Hematopoietic multipotent progenitor cell (in vitro differentiated cells): ENCODE results near the gene MAN2B2. TPM values are rescaled to one million over a fixed set of nuclear protein-coding genes. Genes with fewer than 3 reads are reported as not detected.
"Not testable (repeated sequence)": the region's sequence is repeated elsewhere in the genome, so short reads cannot be mapped to it uniquely, and the experiment has no call there.

Source experiments
- DNase-seq, 3 donors: peaks; one replicate each; pipeline ENCODE4 v3.0.0-alpha.2; 2011 to 2015; ENCODE audit warnings: low read depth in 2 of 3, low spot score in 2 of 3
- total RNA-seq: library from RNA; depleted of rRNA; stranded (reverse); fragments of >200 nt; gene quantifications from one replicate; pipeline ENCODE4 v1.2.3, GENCODE V29; 2012

The MAN2B2 gene
- total RNA-seq, 1 donor, result 39.6 TPM

DNA sequence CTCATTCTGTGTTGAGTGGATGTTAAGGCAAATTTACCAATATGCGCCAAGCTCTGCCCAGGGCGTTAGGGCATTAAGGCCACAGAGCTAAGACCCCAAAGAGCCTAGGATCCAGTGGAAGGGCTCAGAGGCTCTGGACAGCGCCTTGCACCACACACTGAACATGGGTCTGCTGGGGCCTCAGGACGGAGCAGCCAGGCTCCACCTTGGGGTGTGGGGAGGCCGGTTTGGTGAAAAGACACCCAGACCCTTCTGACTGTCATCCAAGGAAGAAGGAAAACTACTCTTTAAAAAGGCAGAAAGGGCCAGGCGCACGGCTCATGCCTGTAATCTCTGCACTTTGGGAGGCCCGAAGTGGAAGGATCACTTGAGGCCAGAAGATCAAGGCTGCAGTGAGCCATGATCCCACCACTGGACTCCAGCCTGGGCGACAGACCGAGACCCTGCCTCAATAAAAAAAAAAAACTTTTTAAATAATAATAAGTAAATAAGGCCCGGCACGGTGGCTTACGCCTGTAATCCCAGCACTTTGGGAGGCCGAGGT lies 64.2 kb downstream of the MAN2B2 start:
- no peak for DNase-seq

DNA sequence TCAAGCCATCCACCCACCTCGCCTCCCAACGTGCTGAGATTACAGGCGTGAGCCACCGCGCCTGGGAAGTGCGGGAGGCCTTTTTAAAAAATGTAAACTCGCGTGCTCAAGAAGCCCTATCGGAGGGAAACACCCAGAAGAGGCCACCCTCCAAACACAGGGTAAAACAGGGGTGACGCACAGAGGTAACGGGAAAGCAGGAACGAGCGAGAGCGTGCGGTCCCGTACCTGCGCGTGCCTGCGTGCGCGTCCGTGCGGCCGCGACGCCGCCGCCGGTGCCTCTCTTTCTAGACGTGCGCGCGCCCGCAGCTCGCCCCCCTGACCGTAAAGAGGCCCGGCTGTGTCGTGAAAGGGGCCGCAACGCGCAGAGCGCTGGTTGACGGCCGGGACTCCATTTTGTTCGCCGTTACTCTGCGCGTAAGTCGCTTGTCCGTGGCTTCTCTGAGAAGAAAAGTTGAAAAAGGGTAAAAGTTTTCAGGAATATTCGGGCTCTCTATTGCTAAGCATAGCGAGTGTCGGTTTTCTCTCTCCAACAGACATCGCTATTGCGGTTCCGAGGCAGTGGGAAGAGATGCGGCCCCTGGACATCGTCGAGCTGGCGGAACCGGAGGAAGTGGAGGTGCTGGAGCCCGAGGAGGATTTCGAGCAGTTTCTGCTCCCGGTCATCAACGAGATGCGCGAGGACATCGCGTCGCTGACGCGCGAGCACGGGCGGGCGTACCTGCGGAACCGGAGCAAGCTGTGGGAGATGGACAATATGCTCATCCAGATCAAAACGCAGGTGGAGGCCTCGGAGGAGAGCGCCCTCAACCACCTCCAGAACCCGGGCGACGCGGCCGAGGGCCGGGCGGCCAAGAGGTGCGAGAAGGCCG lies 65.5 kb downstream of the MAN2B2 start, which contains the start of gene MRFAP1:
TSS of gene MRFAP1 (plus strand) at position 394 of the 872 bp plus-strand sequence. CDS start at position 572, 178 bp downstream.
- peak; percentile 93 to 96 (median 95) for DNase-seq

DNA sequence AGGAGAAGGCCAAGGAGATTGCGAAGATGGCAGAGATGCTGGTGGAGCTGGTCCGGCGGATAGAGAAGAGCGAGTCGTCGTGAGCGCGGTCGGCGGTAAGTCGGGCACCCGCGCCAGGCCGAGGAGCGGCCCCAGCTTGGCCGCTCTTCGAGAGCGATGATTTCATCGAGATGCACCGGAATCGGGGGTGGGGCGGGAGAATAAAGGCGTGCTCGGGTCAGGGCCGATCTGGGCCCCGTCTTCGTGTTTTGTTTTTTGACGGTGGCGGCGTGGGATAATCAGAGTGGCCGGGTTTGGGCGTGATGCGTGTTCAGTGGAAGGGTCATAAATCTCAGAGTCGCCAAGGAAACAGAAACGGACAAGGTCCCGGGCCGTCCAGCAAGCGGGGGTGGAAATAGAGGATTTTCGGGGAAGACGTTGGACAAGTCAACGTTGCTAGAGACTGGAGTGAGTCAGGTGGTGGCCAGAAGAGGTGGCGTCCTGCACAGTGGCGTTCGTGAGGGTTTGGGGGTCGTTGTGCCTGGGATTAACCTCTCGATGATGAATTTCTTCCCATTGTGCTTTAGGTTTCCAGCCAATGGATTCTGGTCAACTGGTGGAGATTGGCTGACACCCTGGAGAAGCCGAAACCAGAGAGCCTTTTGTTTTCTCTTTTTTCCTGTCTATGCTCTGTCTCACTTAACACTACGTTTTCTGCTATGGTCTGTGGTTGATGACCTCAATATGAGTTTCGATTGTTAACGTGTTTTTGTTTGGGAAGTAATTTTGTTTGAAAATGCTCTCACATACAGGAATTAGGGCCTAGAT lies 66.4 kb downstream of the MAN2B2 start:
- DNase-seq, result peak; percentile 22 to 62 (median 48)

DNA sequence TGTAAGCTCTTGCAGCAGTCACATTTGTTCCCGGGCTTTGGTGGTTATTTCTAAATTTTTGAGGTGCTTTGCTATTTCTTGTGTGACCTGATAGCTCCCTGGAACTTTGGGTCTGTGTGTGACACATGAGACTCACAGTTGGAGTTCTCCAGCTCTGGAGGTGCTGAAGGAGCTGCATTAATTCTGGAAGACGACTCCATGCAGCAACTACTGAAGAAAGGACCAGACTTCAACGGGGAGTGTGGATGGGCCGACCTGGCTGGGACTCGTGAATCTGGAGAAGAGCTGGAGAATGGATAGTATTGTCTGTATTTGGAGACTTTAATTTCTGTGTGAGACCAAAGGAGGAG lies 67.0 kb downstream of the MAN2B2 start:
- no peak for DNase-seq

DNA sequence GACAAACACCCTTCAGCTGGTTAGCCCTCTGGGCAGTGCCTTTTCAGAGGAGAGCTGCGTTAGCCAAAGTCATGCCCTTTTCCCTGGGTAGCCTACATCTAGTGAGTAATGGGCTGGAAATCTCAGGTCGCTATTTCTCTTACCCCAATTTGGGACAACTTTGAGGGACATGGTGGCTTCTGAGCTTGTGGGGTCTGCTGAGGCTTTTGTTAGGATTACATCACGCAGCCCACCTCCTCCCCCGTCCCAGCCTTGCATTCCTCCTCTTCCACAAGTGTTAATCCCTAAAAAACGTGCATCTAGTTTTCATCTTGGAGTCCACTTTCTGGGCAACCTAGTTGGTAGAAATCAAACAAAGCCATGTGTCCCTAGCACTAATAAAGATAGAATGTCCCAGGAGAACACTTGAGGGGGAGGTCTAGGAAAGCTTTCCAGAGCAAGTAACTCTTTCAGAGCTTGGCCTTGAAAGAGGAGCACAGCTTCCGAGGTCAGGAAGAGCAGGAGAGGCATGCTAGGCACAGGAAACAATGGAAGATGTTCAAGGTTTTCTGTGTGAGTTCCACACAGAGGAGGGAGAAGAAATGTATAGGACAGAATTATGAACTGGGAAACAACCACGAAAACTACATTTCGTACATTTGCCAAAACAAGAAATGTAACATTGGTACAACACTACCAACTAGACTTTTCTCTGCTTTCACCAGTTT lies 68.3 kb downstream of the MAN2B2 start:
- DNase-seq, result no peak

DNA sequence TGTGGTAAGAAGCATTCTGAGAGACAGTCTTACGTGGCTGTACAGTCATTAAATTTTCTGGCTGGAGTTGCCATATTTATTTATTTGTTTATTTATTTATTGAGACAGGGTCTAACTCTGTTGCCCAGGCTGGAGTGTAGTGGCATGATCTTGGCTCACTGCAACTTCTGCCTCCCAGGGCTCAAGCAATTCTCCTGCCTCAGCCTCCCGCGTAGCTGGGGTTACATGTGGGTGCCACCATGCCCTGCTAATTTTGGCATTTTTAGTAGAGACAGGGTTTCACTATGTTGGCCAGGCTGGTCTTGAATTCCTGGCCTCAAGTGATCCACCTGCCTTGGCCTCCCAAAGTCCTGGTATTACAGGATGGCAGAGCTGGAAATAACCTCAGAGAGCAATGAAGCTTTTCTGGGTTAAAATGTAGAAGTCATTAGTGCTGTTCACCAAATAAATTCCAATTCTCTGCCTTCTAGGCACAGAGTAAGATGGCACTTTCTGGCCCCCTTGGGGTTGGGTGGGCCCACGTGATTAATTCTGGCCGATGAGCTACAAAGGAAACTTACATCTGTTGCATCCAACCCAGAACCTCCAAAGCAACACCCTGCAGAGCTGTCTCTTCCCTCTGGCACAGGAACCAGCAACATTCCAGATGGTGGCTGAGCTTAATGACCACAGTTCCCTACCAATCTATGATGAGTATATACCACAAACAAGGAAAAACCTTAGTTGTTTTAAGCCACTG lies 70.0 kb downstream of the MAN2B2 start:
- no peak for DNase-seq

DNA sequence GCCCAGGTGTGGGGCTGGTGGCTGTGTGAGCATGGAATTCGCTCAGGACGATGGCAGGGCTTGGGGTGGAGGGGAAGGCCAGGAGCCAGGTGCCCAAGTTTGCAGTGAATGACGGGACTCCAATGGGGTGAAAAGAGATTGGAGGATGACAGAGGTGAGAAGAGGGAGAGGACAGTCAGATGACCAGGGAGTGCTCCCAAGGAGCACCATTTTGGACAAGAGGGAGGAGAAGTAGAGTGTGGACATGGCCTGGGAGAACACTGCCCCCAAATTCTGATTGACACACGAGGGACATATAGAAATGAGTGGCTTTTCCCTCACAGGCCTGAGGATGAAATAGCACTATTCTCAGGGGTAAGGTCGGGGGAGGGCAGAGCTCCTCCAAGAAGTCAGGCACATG lies 72.2 kb downstream of the MAN2B2 start:
- no peak for DNase-seq

DNA sequence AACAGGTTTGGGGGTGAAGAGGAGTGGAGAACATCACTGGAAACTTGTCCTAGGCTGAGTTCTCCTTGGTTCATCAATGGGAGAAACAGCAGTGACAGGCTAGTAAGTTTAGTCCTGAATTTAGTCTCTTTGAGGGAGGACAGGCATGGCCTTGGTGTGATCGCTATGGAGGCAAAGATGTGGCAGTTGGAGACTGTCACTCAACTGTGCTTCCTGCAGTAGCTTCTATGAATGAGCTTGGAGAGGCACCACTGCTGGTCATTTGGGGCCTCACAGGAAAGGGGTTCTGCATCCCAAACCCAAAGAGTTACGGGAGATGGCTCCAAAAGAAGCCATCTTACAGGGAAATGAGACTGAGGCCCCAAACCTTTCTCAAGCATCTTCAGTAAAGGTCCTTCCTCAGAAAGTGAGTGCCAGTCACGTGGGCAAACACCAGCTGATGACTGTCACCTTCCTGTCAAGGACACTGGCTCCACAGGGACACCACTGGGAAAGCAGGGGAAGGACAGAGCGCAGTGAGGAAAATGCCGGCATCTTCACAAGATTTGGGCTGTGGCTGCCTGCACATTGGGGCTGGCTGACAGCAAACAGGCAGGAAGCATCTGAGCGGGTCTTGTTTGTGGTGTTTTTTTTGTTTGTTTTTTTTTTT lies 72.7 kb downstream of the MAN2B2 start:
- DNase-seq, result no peak

DNA sequence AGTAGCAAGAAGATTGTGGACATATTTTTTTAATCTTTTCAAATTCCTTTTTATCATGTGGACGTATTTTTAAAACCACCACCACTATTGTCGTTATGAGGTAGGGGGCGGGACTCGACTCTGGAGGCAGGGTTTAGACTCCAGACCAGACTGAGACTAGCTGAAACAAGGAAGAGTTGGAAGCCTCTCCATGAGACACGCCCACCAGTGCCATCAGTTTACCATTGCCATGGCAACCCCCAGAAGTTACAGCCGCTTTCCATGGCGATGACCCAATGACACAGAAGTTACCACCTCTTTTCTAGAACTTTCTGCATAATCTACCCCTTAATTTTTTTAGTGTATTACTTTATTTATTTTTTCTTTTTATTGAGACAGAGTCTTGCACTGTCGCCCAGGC lies 74.2 kb downstream of the MAN2B2 start:
- DNase-seq, result no peak

DNA sequence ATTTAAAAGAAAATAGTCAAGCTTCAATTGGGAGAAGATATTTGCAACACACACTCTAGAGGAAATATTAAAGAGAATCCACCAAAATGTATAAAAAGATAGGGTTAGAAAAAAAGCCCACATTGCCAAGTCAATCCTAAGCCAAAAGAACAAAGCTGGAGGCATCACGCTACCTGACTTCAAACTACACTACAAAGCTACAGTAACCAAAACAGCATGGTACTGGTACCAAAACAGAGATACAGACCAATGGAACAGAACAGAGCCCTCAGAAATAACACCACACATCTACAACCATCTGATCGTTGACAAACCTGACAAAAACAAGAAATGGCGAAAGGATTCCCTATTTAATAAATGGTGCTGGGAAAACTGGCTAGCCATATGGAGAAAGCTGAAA lies 79.2 kb downstream of the MAN2B2 start:
- DNase-seq, result not testable (repeated sequence)

DNA sequence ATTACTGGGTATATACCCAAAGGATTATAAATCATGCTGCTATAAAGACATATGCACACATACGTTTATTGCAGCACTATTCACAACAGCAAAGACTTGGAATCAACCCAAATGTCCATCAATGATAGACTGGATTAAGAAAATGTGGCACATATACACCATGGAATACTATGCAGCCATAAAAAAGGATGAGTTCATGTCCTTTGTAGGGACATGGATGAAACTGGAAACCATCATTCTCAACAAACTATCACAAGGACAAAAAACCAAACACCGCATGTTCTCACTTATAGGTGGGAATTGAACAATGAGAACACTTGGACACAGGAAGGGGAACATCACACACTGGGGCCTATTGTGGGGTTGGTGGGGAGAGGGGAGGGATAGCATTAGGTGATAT lies 80.3 kb downstream of the MAN2B2 start:
- DNase-seq, result not testable (repeated sequence)

DNA sequence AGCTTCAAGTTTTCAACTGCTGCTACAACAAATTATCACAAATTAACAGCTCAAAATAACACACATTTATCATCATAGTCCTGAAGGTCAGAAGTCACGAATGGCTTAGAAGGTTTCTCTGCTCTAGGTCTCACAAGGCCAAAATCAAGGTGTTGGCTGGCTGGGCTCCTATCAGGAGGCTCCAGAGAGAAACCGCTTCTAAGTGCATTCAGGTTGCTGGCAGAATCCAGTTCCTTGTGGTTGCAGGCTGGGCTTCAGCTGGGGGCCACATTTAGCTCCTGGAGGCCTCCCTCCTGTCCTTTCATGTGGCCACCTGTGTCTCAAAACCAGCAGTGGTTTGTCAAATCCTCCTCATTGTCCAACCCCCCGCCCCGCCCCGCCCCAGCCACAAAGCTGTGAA lies 80.9 kb downstream of the MAN2B2 start:
- DNase-seq, result no peak

DNA sequence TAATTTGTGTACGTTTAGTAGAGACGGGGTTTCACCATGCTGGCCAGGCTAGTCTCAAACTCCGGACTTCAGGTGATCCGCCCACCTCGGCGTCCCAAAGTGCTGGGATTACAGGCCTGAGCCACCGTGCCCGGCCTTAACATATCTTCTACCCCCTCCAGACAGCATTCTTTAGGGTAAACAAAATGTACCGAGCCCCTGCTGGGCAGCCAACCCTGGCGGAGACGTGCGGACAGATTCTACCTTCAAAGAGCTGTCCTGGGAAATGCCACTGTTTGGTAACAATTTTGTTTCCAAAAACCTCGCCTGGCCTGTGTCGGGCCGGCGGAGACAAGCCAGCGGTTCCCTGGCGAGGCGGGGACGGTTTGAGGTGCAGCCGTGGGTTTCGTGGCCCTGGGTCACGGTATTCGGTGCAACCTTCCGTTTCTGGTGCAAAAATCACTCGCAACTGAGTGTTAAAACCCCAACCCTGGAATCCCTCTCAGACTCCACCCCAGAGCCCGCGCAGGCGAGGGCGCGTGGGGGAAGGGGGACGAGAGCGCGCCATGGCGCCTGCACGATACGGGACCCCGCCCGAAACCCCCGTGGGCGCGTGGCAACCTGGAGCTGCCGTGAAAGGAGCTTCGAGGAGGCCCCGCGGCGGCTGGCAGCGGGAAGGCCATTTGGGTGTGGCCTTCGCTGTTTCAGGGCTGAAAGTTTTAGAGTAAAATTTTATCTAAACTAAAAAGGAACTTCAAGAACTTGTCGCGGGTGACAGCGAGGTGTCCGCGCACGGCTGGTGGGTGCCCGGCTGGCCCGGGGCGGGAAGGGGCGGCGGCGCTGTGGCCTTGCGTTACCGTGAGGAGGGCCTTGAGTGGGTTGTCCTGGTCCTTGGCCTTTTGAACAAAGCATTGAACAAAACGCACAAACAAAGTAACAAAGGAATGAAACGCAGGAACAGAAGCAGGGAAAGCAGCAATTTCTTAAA lies 82.5 kb downstream of the MAN2B2 start:
- DNase-seq, result no peak

DNA sequence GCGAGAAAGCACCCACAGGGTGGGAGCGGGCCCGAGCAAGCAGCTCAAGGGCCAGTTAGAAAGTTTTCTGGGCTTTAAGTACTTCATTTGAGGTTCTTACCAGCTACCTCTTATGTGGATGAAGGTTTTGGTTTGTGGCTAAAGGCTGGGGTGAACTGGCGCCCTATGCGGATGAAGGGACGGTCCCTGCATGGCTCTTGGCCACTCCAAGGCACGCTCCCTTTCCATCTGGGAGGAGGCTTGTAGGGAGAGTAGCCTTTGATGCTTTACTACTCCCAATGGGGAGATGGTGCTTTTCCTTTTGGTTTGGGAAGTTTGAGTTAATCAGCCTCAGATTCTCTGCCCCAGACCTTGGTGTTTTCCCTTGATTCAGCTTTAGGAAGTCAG lies 83.2 kb downstream of the MAN2B2 start:
- no peak for DNase-seq

DNA sequence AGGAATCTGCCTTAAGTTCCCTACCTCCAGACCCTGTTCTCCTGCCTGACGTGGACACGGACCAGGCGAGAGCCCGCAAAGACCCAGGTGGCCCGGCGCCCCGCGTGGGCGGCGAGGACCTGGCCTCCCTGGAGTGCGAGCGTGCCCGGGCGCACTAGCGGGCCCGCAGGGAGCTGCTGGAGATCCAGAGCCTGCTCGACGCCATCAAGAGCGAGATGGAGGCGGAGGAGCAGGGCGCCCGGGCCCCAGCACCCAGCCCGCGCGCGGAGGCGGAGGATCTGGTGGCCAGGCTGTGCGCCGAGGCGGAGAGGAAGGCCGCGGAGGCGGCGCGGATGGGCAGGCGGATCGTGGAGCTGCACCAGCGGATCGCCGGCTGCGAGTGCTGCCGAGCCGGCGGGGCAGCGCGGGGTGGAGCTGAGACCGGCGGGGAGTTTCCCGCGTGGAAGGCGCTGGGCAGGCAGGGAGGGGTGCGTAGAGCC lies 83.6 kb downstream of the MAN2B2 start:
- peak in 2 of 3 donors; percentile 19 to 23 for DNase-seq

DNA sequence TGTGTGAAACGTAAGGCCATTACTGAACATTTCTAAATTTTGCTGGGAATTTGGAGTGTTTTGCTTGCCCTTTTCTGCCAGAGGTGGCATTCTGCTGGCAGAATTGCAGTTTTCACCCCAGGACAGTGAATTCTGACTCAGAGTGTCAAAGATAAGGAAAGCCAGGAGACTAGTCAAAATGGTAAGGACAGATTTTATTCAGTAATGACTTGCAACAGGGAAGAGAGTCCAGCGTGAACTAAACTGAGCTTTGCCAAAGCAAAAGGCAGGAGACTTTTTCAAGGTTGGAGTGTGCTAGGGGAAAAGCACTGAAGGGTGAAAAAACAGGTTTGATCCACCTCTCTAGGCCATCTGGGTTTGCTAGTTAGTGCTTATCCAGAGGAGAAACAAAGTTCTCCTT lies 84.9 kb downstream of the MAN2B2 start:
- DNase-seq, result no peak

DNA sequence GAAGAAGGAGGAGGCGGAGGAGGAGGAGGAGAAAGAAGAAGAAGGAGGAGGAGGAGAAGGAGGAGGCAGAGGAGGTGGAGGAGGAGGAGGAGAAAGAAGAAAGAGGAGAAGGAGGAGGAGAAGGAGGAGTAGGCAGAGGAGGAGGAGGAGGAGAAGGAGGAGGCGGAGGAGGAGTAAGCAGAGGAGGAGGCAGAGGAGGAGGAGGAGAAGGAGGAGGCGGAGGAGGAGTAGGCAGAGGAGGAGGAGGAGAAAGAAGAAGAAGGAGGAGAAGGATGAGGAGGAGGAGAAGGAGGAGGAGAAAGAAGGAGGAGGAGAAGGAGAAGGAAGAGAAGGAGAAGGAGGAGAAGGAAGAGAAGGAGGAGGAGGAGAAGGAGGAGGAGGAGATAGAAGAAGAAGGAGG lies 85.4 kb downstream of the MAN2B2 start:
- no peak for DNase-seq

DNA sequence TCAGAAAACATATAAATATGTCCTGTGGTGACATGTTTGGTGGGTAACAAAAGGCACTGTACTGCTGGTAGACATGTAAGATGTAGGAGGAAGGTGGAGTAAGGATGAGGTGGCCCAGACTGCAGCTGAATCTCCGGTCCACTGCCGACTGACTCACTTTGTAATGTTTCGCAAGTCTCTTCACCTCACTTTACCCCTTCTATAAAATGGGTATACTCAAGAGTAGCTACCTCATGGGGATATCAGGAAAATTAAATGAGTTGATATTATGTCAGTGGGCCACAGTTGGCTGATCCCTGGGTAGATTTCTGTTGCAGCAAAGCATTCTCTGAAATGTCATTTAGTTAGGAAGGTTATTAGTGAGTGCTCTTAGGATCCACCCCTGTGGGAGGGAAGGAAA lies 87.6 kb downstream of the MAN2B2 start:
- DNase-seq, result no peak
